OCI-LY1 (cell line): Measurements from ENCODE around the gene ARHGAP6.

Source experiments
- CTCF ChIP-seq: fragments of 200-600 bp; sonication (generic), shearing (Covaris generic); IDR thresholded peaks from 2 replicates; pipeline ENCODE4 v1.5.1; 2017; ENCODE audit warnings: mild to moderate bottlenecking, antibody characterized with exemption, low read length, moderate library complexity, mixed read lengths
- EZH2 ChIP-seq: fragments of 200-600 bp; sonication (generic), shearing (Covaris generic); IDR thresholded peaks from 2 replicates; pipeline ENCODE4 v1.8.0; 2017; ENCODE audit warnings: borderline replicate concordance, mixed run types, mild to moderate bottlenecking, antibody characterized with exemption, low read length, moderate library complexity, mixed read lengths

- no peak for TF ChIP-seq CTCF
- TF ChIP-seq EZH2, result no peak
These were observed 258.2 kb downstream of the ARHGAP6 start for GRCh38 chrX:11407331-11408108.
